ENCODE data around the gene DEFB118. TPM values are rescaled to one million over a fixed set of nuclear protein-coding genes. Genes with fewer than 3 reads are reported as not detected.
"Not testable (repeated sequence)": the region's sequence is repeated elsewhere in the genome, so short reads cannot be mapped to it uniquely, and the experiment has no call there.

The DEFB118 gene
- polyA plus RNA-seq (ENCODE audit: low read depth in 6 of 6): not detected

GRCh38 chr20:31368301-31368700 lies at the start of gene DEFB118:
DEFB118 (plus strand) TSS chr20:31368601; CDS start chr20:31368651, 50 bp downstream.
- H3K36me3 Mint-ChIP-seq: peaks cover 0 to 4% of the 10 kb centered on the region in 2 donors
- DNase-seq: no peak
- no peak within 1 kb of the TSS for H3K4me3 Mint-ChIP-seq
- ATAC-seq (ENCODE audit: low read depth in 2 of 2): no peak
- no peak within 1 kb of the TSS for H3K27ac Mint-ChIP-seq
- H3K9me3 Mint-ChIP-seq: peaks cover 4 to 36% (median 9%) of the 10 kb centered on the region in 7 donors
- H3K27me3 Mint-ChIP-seq: no peaks in the 10 kb centered on the region
- H3K4me1 Mint-ChIP-seq: no peaks in the 10 kb centered on the region

DNA sequence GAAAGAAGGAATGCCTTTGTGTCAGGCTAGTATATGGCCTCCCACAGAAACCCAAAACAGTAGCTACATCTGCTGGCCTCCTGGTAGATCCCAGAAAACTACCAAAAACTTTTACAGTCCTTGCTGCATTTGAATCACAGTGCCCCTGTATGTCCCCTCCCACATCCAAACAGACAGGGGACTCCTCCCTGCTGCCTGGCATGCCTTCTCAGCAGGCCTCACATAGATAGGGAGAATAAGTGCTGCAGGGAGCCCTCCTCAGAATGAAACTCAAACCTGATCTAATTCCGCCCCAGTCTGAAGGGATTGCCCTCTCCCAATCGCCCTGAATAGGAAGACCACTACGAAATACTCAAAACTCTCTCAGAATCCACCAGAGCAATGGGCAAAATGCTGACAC lies 45.9 kb upstream of the DEFB118 start:
- H3K4me1 Mint-ChIP-seq: no peaks in the 10 kb centered on the region
- peaks cover 0 to 16% of the 10 kb centered on the region in 2 donors for H3K36me3 Mint-ChIP-seq
- no peak overlapping the region for H3K27ac Mint-ChIP-seq
- peaks cover 10 to 65% (median 25%) of the 10 kb centered on the region in 7 donors for H3K9me3 Mint-ChIP-seq
- ATAC-seq (ENCODE audit: low read depth in 2 of 2) (no peak), DNase-seq (no peak)
- no peak overlapping the region for H3K4me3 Mint-ChIP-seq
- no peaks in the 10 kb centered on the region for H3K27me3 Mint-ChIP-seq

DNA sequence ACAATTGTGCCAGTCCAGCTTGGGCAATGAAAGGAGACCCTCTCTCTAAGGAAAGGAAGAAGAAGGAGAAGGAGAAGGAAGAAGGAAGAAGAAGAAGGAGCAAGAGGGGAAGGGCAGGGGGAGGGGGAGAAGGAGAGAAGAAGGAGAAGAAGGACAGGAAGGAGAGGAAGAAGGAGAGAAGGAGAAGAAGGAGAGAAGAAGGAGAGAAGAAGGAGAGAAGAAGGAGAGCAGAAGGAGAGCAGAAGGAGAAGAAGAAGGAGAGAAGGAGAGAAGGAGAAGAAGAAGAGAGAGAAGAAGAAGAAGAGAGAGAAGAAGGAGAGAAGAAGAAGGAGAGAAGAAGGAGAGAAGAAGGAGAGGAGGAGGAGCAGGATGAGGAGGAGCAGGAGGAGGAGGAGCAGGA lies 37.5 kb upstream of the DEFB118 start:
- H3K36me3 Mint-ChIP-seq: peaks cover 0 to 9% of the 10 kb centered on the region in 2 donors
- DNase-seq (no peak), ATAC-seq (ENCODE audit: low read depth in 2 of 2) (no peak)
- no peak overlapping the region for H3K4me3 Mint-ChIP-seq
- H3K4me1 Mint-ChIP-seq: no peaks in the 10 kb centered on the region
- H3K27ac Mint-ChIP-seq: no peak overlapping the region
- H3K27me3 Mint-ChIP-seq: no peaks in the 10 kb centered on the region
- H3K9me3 Mint-ChIP-seq: peaks cover 4 to 30% (median 15%) of the 10 kb centered on the region in 7 donors

DNA sequence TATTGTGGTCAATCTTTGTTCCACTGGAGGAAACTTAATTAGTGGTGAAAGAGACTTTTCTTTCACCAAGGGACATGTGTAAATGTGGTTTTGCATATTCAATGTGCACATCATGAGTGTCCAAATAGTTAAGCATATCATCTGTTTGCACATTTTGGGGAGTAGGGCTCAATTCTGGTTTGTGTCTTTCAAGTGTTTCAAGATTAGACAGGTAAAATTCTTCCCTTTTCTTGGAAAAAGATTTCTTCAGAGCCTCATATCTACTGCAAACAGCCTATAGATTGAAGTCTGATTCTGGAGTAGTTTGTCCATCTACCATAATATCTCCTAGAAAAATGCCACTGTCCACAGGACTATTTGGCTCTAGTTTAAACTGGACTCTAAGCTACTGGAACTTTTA lies 26.9 kb upstream of the DEFB118 start:
- no peak overlapping the region for H3K27ac Mint-ChIP-seq
- ATAC-seq (ENCODE audit: low read depth in 2 of 2): no peak
- no peak for DNase-seq

GRCh38 chr20:31355981-31356380 lies 12.4 kb upstream of the DEFB118 start:
- Mint-ChIP-seq H3K9me3 (peaks cover 0 to 8% (median 3%) of the 10 kb centered on the region in 7 donors), H3K4me3 (no peak overlapping the region), H3K4me1 (no peaks in the 10 kb centered on the region), H3K36me3 (no peaks in the 10 kb centered on the region), H3K27ac (no peak overlapping the region), H3K27me3 (peaks cover 0 to 10% (median 0%) of the 10 kb centered on the region in 3 donors)
- DNase-seq: no peak
- no peak for ATAC-seq (ENCODE audit: low read depth in 2 of 2)

More for the DNA sequence above, 26.9 kb upstream of the DEFB118 start:
- no peaks in the 10 kb centered on the region for H3K27me3 Mint-ChIP-seq
- H3K4me1 Mint-ChIP-seq: no peaks in the 10 kb centered on the region
- no peaks in the 10 kb centered on the region for H3K36me3 Mint-ChIP-seq
- no peak overlapping the region for H3K4me3 Mint-ChIP-seq
- peaks cover 0 to 13% (median 3%) of the 10 kb centered on the region in 7 donors for H3K9me3 Mint-ChIP-seq

- peaks cover 0 to 4% (median 0%) of the 10 kb centered on the region in 3 donors for H3K27me3 Mint-ChIP-seq
- no peak for ATAC-seq (ENCODE audit: low read depth in 2 of 2)
- peaks cover 0 to 35% (median 13%) of the 10 kb centered on the region in 7 donors for H3K9me3 Mint-ChIP-seq
- DNase-seq: no peak
- H3K4me3 Mint-ChIP-seq: no peak overlapping the region
- H3K36me3 Mint-ChIP-seq: peaks cover 0 to 4% of the 10 kb centered on the region in 2 donors
- H3K27ac Mint-ChIP-seq: no peak overlapping the region
- no peaks in the 10 kb centered on the region for H3K4me1 Mint-ChIP-seq
Observed at GRCh38 chr20:31363295-31363694, 5.1 kb upstream of the DEFB118 start.

- peaks cover 4 to 35% (median 13%) of the 10 kb centered on the region in 7 donors for H3K9me3 Mint-ChIP-seq
- ATAC-seq (ENCODE audit: low read depth in 2 of 2); H3K36me3 Mint-ChIP-seq; H3K27ac Mint-ChIP-seq; DNase-seq; H3K4me3 Mint-ChIP-seq; H3K27me3 Mint-ChIP-seq; H3K4me1 Mint-ChIP-seq: not testable (repeated sequence)
Observed at GRCh38 chr20:31364272-31364671, 4.1 kb upstream of the DEFB118 start.

DNA sequence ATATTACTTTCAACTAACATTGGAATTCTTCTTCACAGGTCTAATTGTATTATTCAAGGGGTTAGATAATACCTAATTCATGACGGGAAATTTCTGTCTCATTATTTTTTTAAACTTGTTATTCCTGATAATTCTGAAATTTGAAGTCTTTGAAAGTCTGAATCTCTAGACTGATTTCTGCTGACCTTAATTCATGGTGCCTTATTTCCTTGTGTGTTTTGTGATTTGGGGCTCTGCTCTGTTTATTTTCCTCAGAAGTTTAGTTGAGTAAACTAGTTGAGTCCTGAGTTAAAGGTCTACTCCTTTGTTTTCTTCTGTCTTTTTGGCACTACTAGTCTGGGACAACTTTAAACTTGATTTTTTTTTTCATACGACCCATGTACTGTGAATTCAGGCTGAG lies 5.9 kb downstream of the DEFB118 start:
- no peaks in the 10 kb centered on the region for H3K4me1 Mint-ChIP-seq
- no peak overlapping the region for H3K4me3 Mint-ChIP-seq
- H3K9me3 Mint-ChIP-seq: peaks cover 2 to 21% (median 11%) of the 10 kb centered on the region in 7 donors
- no peak overlapping the region for H3K27ac Mint-ChIP-seq
- peaks cover 0 to 8% of the 10 kb centered on the region in 2 donors for H3K36me3 Mint-ChIP-seq
- ATAC-seq (ENCODE audit: low read depth in 2 of 2) (no peak), DNase-seq (no peak)
- H3K27me3 Mint-ChIP-seq: peaks cover 3 to 8% (median 6%) of the 10 kb centered on the region in 3 donors

DNA sequence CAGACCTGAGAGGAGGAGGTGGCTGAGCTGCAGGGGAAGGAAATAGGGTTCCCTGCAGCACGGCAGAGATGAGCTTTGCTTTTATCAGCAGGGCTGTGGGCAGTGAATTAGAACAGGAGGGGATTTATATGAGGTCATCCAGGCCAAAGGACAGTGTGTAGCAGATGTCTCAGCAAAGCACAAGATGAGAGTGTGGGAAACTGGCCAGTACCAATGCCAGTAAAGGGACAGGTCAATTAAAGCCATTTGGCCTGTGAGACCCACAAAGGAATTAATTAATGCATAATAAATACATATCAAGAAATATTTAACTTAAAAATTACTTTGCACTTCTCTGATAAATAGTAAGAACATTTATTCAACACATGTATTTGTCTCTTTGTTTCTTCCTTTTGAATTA lies 22.1 kb downstream of the DEFB118 start, which contains the start of gene DEFB119:
TSS of gene DEFB119 (minus strand) at position 101 of the 400 bp plus-strand sequence. CDS start 107 bp downstream, outside the sequence.
- Mint-ChIP-seq H3K27me3 (peaks cover 8 to 17% (median 13%) of the 10 kb centered on the region in 3 donors), H3K27ac (peak within 1 kb of the TSS in 1 of 6 donors; percentile 59), H3K36me3 (no peaks in the 10 kb centered on the region), H3K4me1 (no peaks in the 10 kb centered on the region), H3K4me3 (peak within 1 kb of the TSS in 1 of 8 donors; percentile 16), H3K9me3 (peaks cover 0 to 5% (median 3%) of the 10 kb centered on the region in 7 donors)
- ATAC-seq (ENCODE audit: low read depth in 2 of 2) (no peak), DNase-seq (no peak)

GRCh38 chr20:31392836-31393235 lies 24.4 kb downstream of the DEFB118 start:
- Mint-ChIP-seq H3K36me3 (no peaks in the 10 kb centered on the region), H3K27me3 (peaks cover 10 to 30% (median 14%) of the 10 kb centered on the region in 3 donors), H3K27ac (peak overlapping the region in 1 of 6 donors; percentile 47), H3K4me3 (no peak overlapping the region), H3K9me3 (peaks cover 0 to 4% (median 2%) of the 10 kb centered on the region in 7 donors), H3K4me1 (no peaks in the 10 kb centered on the region)
- DNase-seq (no peak), ATAC-seq (ENCODE audit: low read depth in 2 of 2) (no peak)

- H3K27ac Mint-ChIP-seq: no peak overlapping the region
- no peak overlapping the region for H3K4me3 Mint-ChIP-seq
- H3K27me3 Mint-ChIP-seq: peaks cover 14 to 24% (median 15%) of the 10 kb centered on the region in 3 donors
- DNase-seq: no peak
- H3K9me3 Mint-ChIP-seq: peaks cover 0 to 4% (median 1%) of the 10 kb centered on the region in 7 donors
- H3K4me1 Mint-ChIP-seq: no peaks in the 10 kb centered on the region
- no peak for ATAC-seq (ENCODE audit: low read depth in 2 of 2)
- peaks cover 0 to 3% of the 10 kb centered on the region in 2 donors for H3K36me3 Mint-ChIP-seq
Observed at GRCh38 chr20:31394900-31395299, 26.5 kb downstream of the DEFB118 start.

GRCh38 chr20:31403886-31404285 lies 35.5 kb downstream of the DEFB118 start:
- peaks cover 0 to 4% (median 0%) of the 10 kb centered on the region in 7 donors for H3K9me3 Mint-ChIP-seq
- H3K4me1 Mint-ChIP-seq: no peaks in the 10 kb centered on the region
- no peak overlapping the region for H3K4me3 Mint-ChIP-seq
- DNase-seq: no peak
- ATAC-seq (ENCODE audit: low read depth in 2 of 2): no peak
- peaks cover 0 to 4% of the 10 kb centered on the region in 2 donors for H3K36me3 Mint-ChIP-seq
- peaks cover 5 to 7% (median 5%) of the 10 kb centered on the region in 3 donors for H3K27me3 Mint-ChIP-seq
- H3K27ac Mint-ChIP-seq: no peak overlapping the region

DNA sequence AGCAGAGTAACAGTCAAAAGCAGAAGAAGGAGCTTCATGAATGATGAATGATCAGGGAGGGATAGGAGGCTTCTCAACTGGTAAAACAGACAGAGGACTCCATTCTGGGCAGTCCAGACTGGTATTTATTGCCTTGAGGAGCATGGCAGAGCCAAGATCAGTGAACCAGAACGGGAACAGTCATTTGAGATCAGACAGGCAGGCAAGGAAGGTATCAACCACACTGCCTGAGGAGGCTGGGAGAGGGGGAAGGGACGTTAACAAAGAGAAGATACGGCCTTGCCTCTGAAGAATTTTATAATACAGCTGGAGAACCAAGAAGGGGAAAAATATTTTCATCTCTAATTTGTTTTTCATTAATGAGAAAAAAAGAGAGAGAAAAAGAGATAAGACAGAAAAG lies 37.7 kb downstream of the DEFB118 start, which contains the start of gene DEFB121:
TSS of gene DEFB121 (minus strand) at position 101 of the 400 bp plus-strand sequence. CDS start at position 38, 63 bp downstream.
- Mint-ChIP-seq H3K36me3 (no peaks in the 10 kb centered on the region), H3K27ac (no peak within 1 kb of the TSS), H3K4me1 (no peaks in the 10 kb centered on the region), H3K27me3 (peaks cover 0 to 7% (median 0%) of the 10 kb centered on the region in 3 donors), H3K4me3 (no peak within 1 kb of the TSS), H3K9me3 (peaks cover 0 to 6% (median 1%) of the 10 kb centered on the region in 7 donors)
- no peak for ATAC-seq (ENCODE audit: low read depth in 2 of 2)
- no peak for DNase-seq

GRCh38 chr20:31410011-31410410 lies 41.6 kb downstream of the DEFB118 start:
- H3K4me3 Mint-ChIP-seq: no peak overlapping the region
- no peaks in the 10 kb centered on the region for H3K4me1 Mint-ChIP-seq
- DNase-seq: no peak
- H3K27ac Mint-ChIP-seq: no peak overlapping the region
- no peak for ATAC-seq (ENCODE audit: low read depth in 2 of 2)
- no peaks in the 10 kb centered on the region for H3K36me3 Mint-ChIP-seq
- peaks cover 11 to 20% (median 17%) of the 10 kb centered on the region in 3 donors for H3K27me3 Mint-ChIP-seq
- H3K9me3 Mint-ChIP-seq: peaks cover 0 to 6% (median 1%) of the 10 kb centered on the region in 7 donors

Data from naive B cell (primary cell).